B cell (primary cell): Measurements from ENCODE around the gene ACAP3. TPM values are rescaled to one million over a fixed set of nuclear protein-coding genes. Genes with fewer than 3 reads are reported as not detected.

Experiments used
- ATAC-seq: fragments of 200-7000 bp; cut with Tn5 transposase; one replicate; pipeline ENCODE4 v1.10.0; 2021; ENCODE audit warnings: low read depth, mild to moderate bottlenecking, moderate number of reproducible peaks, moderate library complexity
- CTCF ChIA-PET: fragments of 350-600 bp; sonication (Branson Sonifier 250); formaldehyde crosslinking; loops from one replicate; lab custom pipeline; 2021; ENCODE audit warnings: antibody characterized with exemption, inconsistent platforms; lab: Charles Lee
- POLR2A ChIA-PET: fragments of 350-600 bp; sonication (Branson Sonifier 250); formaldehyde crosslinking; loops from one replicate; lab custom pipeline; 2021; ENCODE audit warnings: antibody characterized with exemption; lab: Charles Lee
- DNase-seq: peaks from one replicate; pipeline ENCODE4 v3.0.0; 2013
- H2AFZ ChIP-seq: 2 replicates; pipeline ENCODE4 v1.6.1; 2012; ENCODE audit warnings: mild to moderate bottlenecking, low read depth, low read length; ENCODE audit not compliant: insufficient read depth, poor library complexity, severe bottlenecking
- H3K27ac ChIP-seq, 2 donors: 1 replicate in 1 of 2; 2 replicates in 1 of 2; pipeline ENCODE4 v1.5.1; 2012 to 2013; ENCODE audit warnings: low read length in 2 of 2, mild to moderate bottlenecking in 2 of 2, moderate library complexity in 1 of 2
- H3K27me3 ChIP-seq, 4 experiments: fragments of 200-600 bp in 1 of 4; sonication (generic) in 1 of 4; replicated peaks in 1 of 4; 1 replicate in 2 of 4; 2 replicates in 2 of 4; pipeline versions ENCODE4 v1.6.1 to v1.7.0; 2013 to 2016; ENCODE audit warnings: low read length in 3 of 4, mild to moderate bottlenecking in 2 of 4, mixed read lengths in 1 of 4, moderate library complexity in 1 of 4; ENCODE audit not compliant: insufficient read depth in 4 of 4, control insufficient read depth in 3 of 4; ENCODE audit errors: control extremely low read depth in 1 of 4
- H3K36me3 ChIP-seq, 2 experiments: replicated peaks in 1 of 2; 1 replicate in 1 of 2; 2 replicates in 1 of 2; pipeline versions ENCODE4 v1.6.1 to v1.7.1; 2013; ENCODE audit warnings: low read length in 1 of 2; ENCODE audit not compliant: insufficient read depth in 2 of 2, control insufficient read depth in 1 of 2; ENCODE audit errors: control extremely low read depth in 1 of 2, extremely low read depth in 1 of 2
- H3K4me1 ChIP-seq, 2 donors: fragments of 200-600 bp in 1 of 2; sonication (generic) in 1 of 2; 1 replicate in 1 of 2; 2 replicates in 1 of 2; pipeline versions ENCODE4 v1.5.1 to v1.6.1; 2013 to 2017; ENCODE audit warnings: low read length in 2 of 2; ENCODE audit not compliant: control insufficient read depth in 2 of 2, insufficient read depth in 2 of 2
- H3K4me2 ChIP-seq: replicated peaks from 2 replicates; pipeline ENCODE3; 2012; ENCODE audit warnings: mild to moderate bottlenecking, low read depth, low read length; ENCODE audit not compliant: poor library complexity, severe bottlenecking
- H3K4me3 ChIP-seq, 5 experiments: fragments of 200-600 bp in 1 of 5; sonication (generic) in 1 of 5; 1 replicate in 3 of 5; 2 replicates in 2 of 5; pipeline versions ENCODE4 v1.5.1 to v1.7.0; 2011 to 2016; ENCODE audit warnings: low read length in 4 of 5, mild to moderate bottlenecking in 4 of 5, low read depth in 2 of 5, control low read depth in 1 of 5, moderate library complexity in 1 of 5; ENCODE audit not compliant: insufficient read depth in 1 of 5; ENCODE audit errors: control extremely low read depth in 1 of 5, extremely low read depth in 1 of 5
- H3K79me2 ChIP-seq: fragments of 200-600 bp; sonication (generic); one replicate; pipeline ENCODE4 v1.6.0; 2016; ENCODE audit warnings: low read length; ENCODE audit not compliant: control insufficient read depth, insufficient read depth
- H3K9ac ChIP-seq: fragments of 200-600 bp; sonication (generic); 2 replicates; pipeline ENCODE4 v1.6.1; 2017; ENCODE audit warnings: mild to moderate bottlenecking, low read length, moderate library complexity
- H3K9me3 ChIP-seq, 3 donors: one replicate each; pipeline versions ENCODE4 v1.6.1 to v1.7.1; 2013; ENCODE audit warnings: low read length in 2 of 3; ENCODE audit not compliant: control insufficient read depth in 2 of 3, insufficient read depth in 1 of 3; ENCODE audit errors: control extremely low read depth in 1 of 3
- H4K20me1 ChIP-seq: 2 replicates; pipeline ENCODE4 v1.6.0; 2012; ENCODE audit warnings: mild to moderate bottlenecking, low read length; ENCODE audit not compliant: insufficient read depth, control insufficient read depth, poor library complexity, severe bottlenecking
- H3K27ac Mint-ChIP-seq: one replicate; pipeline ENCODE4 v1.8.0; 2021; ENCODE audit warnings: mixed read lengths
- H3K27me3 Mint-ChIP-seq: one replicate; pipeline ENCODE4 v1.8.0; 2021; ENCODE audit warnings: mixed read lengths
- H3K4me1 Mint-ChIP-seq: one replicate; pipeline ENCODE4 v1.8.0; 2021; ENCODE audit warnings: mixed read lengths
- H3K4me3 Mint-ChIP-seq: one replicate; pipeline ENCODE4 v1.8.0; 2021; ENCODE audit warnings: mixed read lengths
- H3K9me3 Mint-ChIP-seq: one replicate; pipeline ENCODE4 v1.8.0; 2022; ENCODE audit warnings: mixed read lengths; ENCODE audit not compliant: insufficient read depth
- CTCF ChIP-seq: fragments of 200-600 bp; IDR thresholded peaks from one replicate; pipeline ENCODE4 v1.8.0; 2022; ENCODE audit warnings: antibody characterized with exemption, mild to moderate bottlenecking
- EZH2 ChIP-seq: IDR thresholded peaks from 2 replicates; pipeline ENCODE4 v1.6.1; 2012; ENCODE audit warnings: borderline replicate concordance, low read depth, mild to moderate bottlenecking, moderate library complexity, low read length; ENCODE audit not compliant: insufficient read depth, poor library complexity, severe bottlenecking
- WGBS: methylation state at CpG from one replicate; pipeline ENCODE4 v1.1.5; 2013; ENCODE audit warnings: missing lambda C conversion rate; ENCODE audit not compliant: insufficient coverage; 5-methylcytosine and 5-hydroxymethylcytosine counted together
- intact Hi-C: fragments of 100-400 bp; cut with micrococcal nuclease; formaldehyde crosslinking; loops from one replicate; pipeline ENCODE4 v1.10.0; 2022
- polyA plus RNA-seq: library from polyadenylated mRNA; depleted of rRNA; stranded (reverse); fragments of >200 nt; gene quantifications from 2 replicates; pipeline ENCODE4 v1.2.3, GENCODE V29; 2012
- total RNA-seq, 2 donors: library from RNA; stranded (reverse); fragments of 120-200 nt in 1 of 2; gene quantifications; 1 replicate in 1 of 2; 2 replicates in 1 of 2; pipeline versions ENCODE4 v1.2.3 to v1.2.4, GENCODE V29; 2013 to 2022

Gene ACAP3
- total and polyA plus RNA-seq, 2 donors (not counting 1 experiment from before 2014, with no cell fraction given): 40.7 to 124 TPM

GRCh38 chr1:1244192-1244811, 63.4 kb downstream of the ACAP3 start:
- Histone ChIP-seq H3K27me3 (peaks cover 0 to 45% (median 13%) of the 10 kb centered on the region in 4 experiments), H4K20me1 (peaks cover 11% of the 10 kb centered on the region), H3K9me3 (peaks cover 0 to 10% (median 0%) of the 10 kb centered on the region in 3 donors), H3K27ac (no peak overlapping the region), H2AFZ (no peak overlapping the region), H3K4me1 (peaks cover 11 to 14% of the 10 kb centered on the region in 2 donors), H3K4me3 (no peak overlapping the region), H3K79me2 (peaks cover 3% of the 10 kb centered on the region), H3K36me3 (no peaks in the 10 kb centered on the region), H3K4me2 (no peak overlapping the region), H3K9ac (no peak overlapping the region)
- ChIA-PET POLR2A (no interaction called here), CTCF (no interaction called here)
- intact Hi-C loops: no loop called here
- Mint-ChIP-seq H3K27me3 (no peaks in the 10 kb centered on the region), H3K9me3 (no peaks in the 10 kb centered on the region), H3K4me1 (no peaks in the 10 kb centered on the region), H3K4me3 (no peak overlapping the region), H3K27ac (no peak overlapping the region)
- DNase-seq (no peak), ATAC-seq (no peak)
- TF ChIP-seq CTCF: no peak
- TF ChIP-seq EZH2: no peak
- WGBS: 86% methylated on average over 22 of the region's 30 CpGs

- Histone ChIP-seq H3K4me3 (no peak overlapping the region), H3K4me2 (no peak overlapping the region), H3K36me3 (no peaks in the 10 kb centered on the region), H3K9ac (no peak overlapping the region), H3K27me3 (peaks cover 0 to 49% (median 15%) of the 10 kb centered on the region in 4 experiments), H3K27ac (no peak overlapping the region), H3K79me2 (peaks cover 3% of the 10 kb centered on the region), H4K20me1 (peaks cover 11% of the 10 kb centered on the region), H2AFZ (no peak overlapping the region), H3K9me3 (peaks cover 0 to 10% (median 0%) of the 10 kb centered on the region in 3 donors), H3K4me1 (peaks cover 11 to 14% of the 10 kb centered on the region in 2 donors)
- Mint-ChIP-seq H3K9me3 (no peaks in the 10 kb centered on the region), H3K4me3 (no peak overlapping the region), H3K27ac (no peak overlapping the region), H3K4me1 (no peaks in the 10 kb centered on the region), H3K27me3 (no peaks in the 10 kb centered on the region)
- ATAC-seq (no peak), DNase-seq (no peak)
- intact Hi-C loops: no loop called here
- CTCF ChIA-PET: no interaction called here
- POLR2A ChIA-PET: no interaction called here
- no peak for TF ChIP-seq CTCF
- no peak for TF ChIP-seq EZH2
- 83% methylated on average over 23 of the region's 23 CpGs for WGBS
Observed at GRCh38 chr1:1243807-1244191, 63.9 kb downstream of the ACAP3 start.
